WTC11 (cell line): ENCODE results near the gene DTNB. TPM values are rescaled to one million over a fixed set of nuclear protein-coding genes. Genes with fewer than 3 reads are reported as not detected.

Experiments
- ATAC-seq: fragments of 200-7000 bp; cut with Tn5 transposase; 2 replicates; pipeline ENCODE4 v1.10.0; 2021; ENCODE audit warnings: mild to moderate bottlenecking, moderate library complexity
- CTCF ChIA-PET: fragments of 300-600 bp; sonication (Branson Sonifier 250); formaldehyde crosslinking; loops from one replicate; lab custom pipeline; 2021; ENCODE audit warnings: antibody characterized with exemption; lab: Charles Lee
- POLR2A ChIA-PET: fragments of 350-600 bp; sonication (Branson Sonifier 250); formaldehyde crosslinking; loops from one replicate; lab custom pipeline; 2021; ENCODE audit warnings: antibody characterized with exemption; lab: Charles Lee
- DNase-seq: peaks from one replicate; pipeline ENCODE4 v3.0.0; 2021; ENCODE audit warnings: low spot score
- H3K27ac Mint-ChIP-seq: 2 replicates; pipeline ENCODE4 v1.8.0; 2021; ENCODE audit warnings: mixed read lengths
- H3K27me3 Mint-ChIP-seq: 2 replicates; pipeline ENCODE4 v1.8.0; 2021; ENCODE audit warnings: low read depth, mild to moderate bottlenecking, moderate library complexity, mixed read lengths
- H3K36me3 Mint-ChIP-seq: 2 replicates; pipeline ENCODE4 v1.8.0; 2021; ENCODE audit warnings: mixed read lengths
- H3K4me1 Mint-ChIP-seq: 2 replicates; pipeline ENCODE4 v1.8.0; 2022; ENCODE audit warnings: mixed read lengths
- H3K4me3 Mint-ChIP-seq: 2 replicates; pipeline ENCODE4 v1.8.0; 2021; ENCODE audit warnings: mild to moderate bottlenecking, moderate library complexity, mixed read lengths
- H3K9me3 Mint-ChIP-seq: 2 replicates; pipeline ENCODE4 v1.8.0; 2021; ENCODE audit warnings: mixed read lengths
- AFF4 ChIP-seq: sonication (generic); formaldehyde crosslinking; IDR thresholded peaks from 2 replicates; pipeline ENCODE4 v1.8.1; 2023; ENCODE audit warnings: mild to moderate bottlenecking, missing genetic modification reagents, borderline replicate concordance
- FOXK1 ChIP-seq: sonication (generic); formaldehyde crosslinking; IDR thresholded peaks from 2 replicates; pipeline ENCODE4 v1.8.0; 2022; ENCODE audit warnings: mild to moderate bottlenecking, moderate library complexity, missing genetic modification reagents
- FOXP4 ChIP-seq: sonication (generic); formaldehyde crosslinking; IDR thresholded peaks from 2 replicates; pipeline ENCODE4 v1.8.0; 2022; ENCODE audit warnings: mild to moderate bottlenecking, missing genetic modification reagents
- HMGA2 ChIP-seq: fragments of 250-450 bp; sonication (Bioruptor Pico); IDR thresholded peaks from 2 replicates; pipeline ENCODE4 v1.4.0; 2021; ENCODE audit warnings: mild to moderate bottlenecking, moderate library complexity
- NFE2L1 ChIP-seq: sonication (generic); formaldehyde crosslinking; IDR thresholded peaks from 2 replicates; pipeline ENCODE4 v1.8.1; 2023; ENCODE audit warnings: missing genetic modification reagents
- STAT6 ChIP-seq: sonication (generic); formaldehyde crosslinking; conservative IDR thresholded peaks from 2 replicates; pipeline ENCODE4 v1.8.1; 2023; ENCODE audit warnings: mild to moderate bottlenecking, low read depth, missing genetic modification reagents, moderate library complexity
- USF1 ChIP-seq: sonication (generic); formaldehyde crosslinking; IDR thresholded peaks from 2 replicates; pipeline ENCODE4 v1.8.0; 2022; ENCODE audit warnings: mild to moderate bottlenecking, missing genetic modification reagents
- ZNF396 ChIP-seq: fragments of 250-450 bp; sonication (Bioruptor Pico); IDR thresholded peaks from 2 replicates; pipeline ENCODE4 v1.8.0; 2021; ENCODE audit warnings: mild to moderate bottlenecking, moderate library complexity, borderline replicate concordance
- ZNF423 ChIP-seq: fragments of 250-450 bp; sonication (Bioruptor Pico); IDR thresholded peaks from 2 replicates; pipeline ENCODE4 v2.1.2; 2022; ENCODE audit warnings: mild to moderate bottlenecking, moderate library complexity
- total RNA-seq: library from RNA; stranded (reverse); gene quantifications from 3 replicates; pipeline ENCODE4 v1.2.3, GENCODE V29; 2021
- TF ChIP-seq, protein P1 (sequence below): sonication (generic); formaldehyde crosslinking; IDR thresholded peaks from 2 replicates; pipeline ENCODE4 v1.8.0; 2022; ENCODE audit warnings: missing genetic modification reagents
- TF ChIP-seq, protein P2 (sequence below): fragments of 250-450 bp; sonication (Bioruptor Pico); IDR thresholded peaks from 2 replicates; pipeline ENCODE4 v1.9.0; 2021; ENCODE audit warnings: moderate library complexity, mild to moderate bottlenecking, inconsistent platforms, borderline replicate concordance

DTNB gene
- total RNA-seq, 1 experiment from 2014 or later, result 39.9 TPM

DNA sequence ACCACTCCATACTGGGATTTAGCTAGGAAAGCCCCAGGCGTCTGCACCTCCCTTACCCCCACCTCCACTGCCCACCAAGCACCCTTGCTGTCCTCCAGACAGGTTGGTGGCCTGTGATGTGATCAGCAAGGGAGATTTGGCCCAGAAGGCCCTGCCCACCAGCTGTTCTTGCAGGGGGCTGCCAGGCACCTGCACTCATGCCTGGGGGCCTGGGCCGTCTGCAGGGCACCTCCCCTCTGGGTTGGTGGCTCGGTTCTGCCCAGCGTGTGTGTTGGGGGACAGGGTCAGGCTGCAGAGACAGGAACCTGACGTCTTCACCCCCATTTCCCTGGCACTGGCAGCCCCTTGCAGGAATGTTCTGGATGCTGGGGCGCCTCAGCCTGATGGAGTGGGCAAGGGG is 337.4 kb downstream of the DTNB start:
- no peaks in the 10 kb centered on the region for H3K36me3 Mint-ChIP-seq
- H3K27ac Mint-ChIP-seq, result no peak overlapping the region
- peaks cover 67% of the 10 kb centered on the region for H3K4me1 Mint-ChIP-seq
- no peak for TF ChIP-seq FOXK1 (CRISPR knock-in tag)
- no peak for TF ChIP-seq NFE2L1 (CRISPR knock-in tag)
- no peak for TF ChIP-seq HMGA2 (CRISPR knock-in tag)
- TF ChIP-seq ZNF396, result no peak
- TF ChIP-seq, protein P1, sequence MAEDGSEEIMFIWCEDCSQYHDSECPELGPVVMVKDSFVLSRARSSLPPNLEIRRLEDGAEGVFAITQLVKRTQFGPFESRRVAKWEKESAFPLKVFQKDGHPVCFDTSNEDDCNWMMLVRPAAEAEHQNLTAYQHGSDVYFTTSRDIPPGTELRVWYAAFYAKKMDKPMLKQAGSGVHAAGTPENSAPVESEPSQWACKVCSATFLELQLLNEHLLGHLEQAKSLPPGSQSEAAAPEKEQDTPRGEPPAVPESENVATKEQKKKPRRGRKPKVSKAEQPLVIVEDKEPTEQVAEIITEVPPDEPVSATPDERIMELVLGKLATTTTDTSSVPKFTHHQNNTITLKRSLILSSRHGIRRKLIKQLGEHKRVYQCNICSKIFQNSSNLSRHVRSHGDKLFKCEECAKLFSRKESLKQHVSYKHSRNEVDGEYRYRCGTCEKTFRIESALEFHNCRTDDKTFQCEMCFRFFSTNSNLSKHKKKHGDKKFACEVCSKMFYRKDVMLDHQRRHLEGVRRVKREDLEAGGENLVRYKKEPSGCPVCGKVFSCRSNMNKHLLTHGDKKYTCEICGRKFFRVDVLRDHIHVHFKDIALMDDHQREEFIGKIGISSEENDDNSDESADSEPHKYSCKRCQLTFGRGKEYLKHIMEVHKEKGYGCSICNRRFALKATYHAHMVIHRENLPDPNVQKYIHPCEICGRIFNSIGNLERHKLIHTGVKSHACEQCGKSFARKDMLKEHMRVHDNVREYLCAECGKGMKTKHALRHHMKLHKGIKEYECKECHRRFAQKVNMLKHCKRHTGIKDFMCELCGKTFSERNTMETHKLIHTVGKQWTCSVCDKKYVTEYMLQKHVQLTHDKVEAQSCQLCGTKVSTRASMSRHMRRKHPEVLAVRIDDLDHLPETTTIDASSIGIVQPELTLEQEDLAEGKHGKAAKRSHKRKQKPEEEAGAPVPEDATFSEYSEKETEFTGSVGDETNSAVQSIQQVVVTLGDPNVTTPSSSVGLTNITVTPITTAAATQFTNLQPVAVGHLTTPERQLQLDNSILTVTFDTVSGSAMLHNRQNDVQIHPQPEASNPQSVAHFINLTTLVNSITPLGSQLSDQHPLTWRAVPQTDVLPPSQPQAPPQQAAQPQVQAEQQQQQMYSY (CRISPR knock-in tag), result no peak
- no peak for TF ChIP-seq USF1 (CRISPR knock-in tag)
- no peak for TF ChIP-seq STAT6 (CRISPR knock-in tag)
- no peak for TF ChIP-seq FOXP4 (CRISPR knock-in tag)
- TF ChIP-seq, protein P2, sequence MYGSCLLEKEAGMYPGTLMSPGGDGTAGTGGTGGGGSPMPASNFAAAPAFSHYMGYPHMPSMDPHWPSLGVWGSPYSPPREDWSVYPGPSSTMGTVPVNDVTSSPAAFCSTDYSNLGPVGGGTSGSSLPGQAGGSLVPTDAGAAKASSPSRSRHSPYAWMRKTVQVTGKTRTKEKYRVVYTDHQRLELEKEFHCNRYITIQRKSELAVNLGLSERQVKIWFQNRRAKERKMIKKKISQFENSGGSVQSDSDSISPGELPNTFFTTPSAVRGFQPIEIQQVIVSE, result no peak
- ChIA-PET POLR2A (interaction anchor here (1.8 kb wide), 1 partner anchor 21 kb away, joined by 7 read pairs; no protein-coding TSS in a partner anchor), CTCF (interaction anchor here (0.5 to 8.8 kb wide), 10 partner anchors 13 to 361 kb away, joined by 3 to 74 read pairs (median 6); no protein-coding TSS in a partner anchor)
- H3K27me3 Mint-ChIP-seq, result no peaks in the 10 kb centered on the region
- H3K9me3 Mint-ChIP-seq, result no peaks in the 10 kb centered on the region
- ATAC-seq (no peak), DNase-seq (no peak)
- H3K4me3 Mint-ChIP-seq, result no peak overlapping the region

DNA sequence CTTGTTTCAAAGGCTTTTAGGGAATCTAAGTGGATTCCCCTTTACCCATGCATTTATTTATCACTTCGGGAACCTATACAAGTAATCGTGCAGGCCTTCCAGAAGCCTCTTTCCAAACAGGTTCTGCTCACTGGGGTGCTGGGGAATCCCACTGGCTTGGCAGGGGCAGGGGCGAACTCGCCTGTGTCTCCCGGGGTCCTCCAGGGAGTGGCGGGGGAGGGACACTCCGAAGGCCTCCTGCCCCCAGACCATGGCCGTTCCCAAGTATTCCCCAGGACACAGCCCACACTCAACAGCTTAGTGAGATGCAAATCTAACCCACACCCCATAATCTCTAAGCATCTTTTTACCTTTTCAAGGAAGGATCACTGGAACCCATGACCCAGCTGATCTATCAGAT is 338.2 kb downstream of the DTNB start:
- Mint-ChIP-seq H3K4me1 (peaks cover 67% of the 10 kb centered on the region), H3K36me3 (no peaks in the 10 kb centered on the region), H3K9me3 (no peaks in the 10 kb centered on the region), H3K27me3 (no peaks in the 10 kb centered on the region), H3K4me3 (no peak overlapping the region), H3K27ac (no peak overlapping the region)
- TF ChIP-seq AFF4 (CRISPR knock-in tag), result no peak
- peak; percentile 36; the same call in 1 of the 2 replicates for TF ChIP-seq ZNF423 (CRISPR knock-in tag)
- DNase-seq, result no peak
- POLR2A ChIA-PET, result no interaction called here
- no peak for ATAC-seq
- CTCF ChIA-PET, result interaction anchor here (0.7 to 8.8 kb wide), 6 partner anchors 12 to 360 kb away, joined by 3 to 74 read pairs (median 10); no protein-coding TSS in a partner anchor
